NT2/D1 (cell line): Measurements from ENCODE around the gene ZSWIM4.

Experiments
- SUZ12 ChIP-seq: IDR thresholded peaks from 2 replicates; pipeline ENCODE4 v1.6.1; 2011; ENCODE audit not compliant: insufficient read length, insufficient read depth; ENCODE audit errors: extremely low read depth
- YY1 ChIP-seq: IDR thresholded peaks from 2 replicates; pipeline ENCODE4 v1.6.1; 2011; ENCODE audit not compliant: insufficient read length, insufficient read depth
- ZNF274 ChIP-seq: IDR thresholded peaks from 2 replicates; pipeline ENCODE4 v1.6.1; 2011; ENCODE audit warnings: mild to moderate bottlenecking, low read depth, low read length

DNA sequence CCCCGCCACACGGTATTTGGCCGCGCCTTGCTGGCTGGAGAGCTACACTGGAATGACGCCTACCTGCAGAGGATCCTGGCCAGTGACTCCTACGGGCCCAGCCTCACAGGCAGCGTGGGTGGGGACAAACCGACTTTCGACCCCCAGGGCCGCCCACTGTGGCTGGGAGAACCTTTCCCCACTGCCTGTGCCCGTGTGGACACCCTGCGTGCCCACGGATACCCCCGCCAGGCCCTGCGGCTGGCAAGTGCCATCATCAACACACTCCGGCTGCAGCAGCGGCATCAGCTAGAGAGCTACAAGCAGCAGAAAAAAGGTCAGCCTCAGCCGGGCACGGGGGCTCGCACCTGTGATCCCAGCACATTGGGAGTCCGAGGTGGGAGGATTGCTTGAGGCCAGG, 19.3 kb downstream of the ZSWIM4 start:
- TF ChIP-seq YY1 (no peak), SUZ12 (no peak), ZNF274 (no peak)
